LNCAP (cell line): ENCODE results near the gene CAV3.
A peak's percentile ranks its signal among the peaks of the same experiment; 100 is the strongest.

Source experiments
- TF ChIP-seq, protein P1 (sequence below): fragments of 450-650 bp; IDR thresholded peaks from 2 replicates; pipeline ENCODE4 v1.5.1; 2017; ENCODE audit warnings: mild to moderate bottlenecking

The CAV3 gene

DNA sequence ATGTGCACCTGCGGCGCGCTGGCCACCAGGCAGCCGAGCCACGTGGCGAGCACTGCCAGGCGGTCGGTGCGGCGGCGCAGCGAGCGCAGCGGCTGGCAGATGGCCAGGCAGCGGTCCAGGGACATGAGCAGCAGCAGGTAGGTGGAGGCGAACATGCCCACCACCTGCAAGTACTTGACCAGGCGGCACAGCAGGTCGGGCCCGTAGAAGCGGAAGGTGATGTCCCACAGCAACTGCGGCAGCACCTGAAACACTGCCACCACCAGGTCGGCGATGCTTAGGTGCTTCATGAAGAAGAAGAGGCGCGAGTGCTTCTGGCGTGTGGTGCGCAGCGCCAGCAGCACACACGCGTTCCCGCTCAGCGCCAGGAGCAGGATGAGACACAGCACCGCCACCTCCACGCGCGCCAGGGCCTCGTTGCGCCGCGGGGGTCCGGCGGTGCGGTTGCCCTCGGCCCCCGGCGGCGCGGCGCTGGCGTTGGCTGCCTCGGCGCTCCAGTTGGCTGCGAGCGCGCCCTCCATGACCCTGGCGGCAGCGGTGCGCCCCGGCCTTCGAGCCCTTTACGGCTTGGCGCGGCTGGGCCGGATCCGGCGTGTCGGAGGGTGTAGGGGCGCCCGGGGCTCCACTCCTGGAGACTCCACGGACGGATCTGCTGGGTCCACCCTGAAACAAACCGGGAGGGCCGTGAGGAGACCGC is 34.2 kb downstream of the CAV3 start:
- TF ChIP-seq, protein P1, sequence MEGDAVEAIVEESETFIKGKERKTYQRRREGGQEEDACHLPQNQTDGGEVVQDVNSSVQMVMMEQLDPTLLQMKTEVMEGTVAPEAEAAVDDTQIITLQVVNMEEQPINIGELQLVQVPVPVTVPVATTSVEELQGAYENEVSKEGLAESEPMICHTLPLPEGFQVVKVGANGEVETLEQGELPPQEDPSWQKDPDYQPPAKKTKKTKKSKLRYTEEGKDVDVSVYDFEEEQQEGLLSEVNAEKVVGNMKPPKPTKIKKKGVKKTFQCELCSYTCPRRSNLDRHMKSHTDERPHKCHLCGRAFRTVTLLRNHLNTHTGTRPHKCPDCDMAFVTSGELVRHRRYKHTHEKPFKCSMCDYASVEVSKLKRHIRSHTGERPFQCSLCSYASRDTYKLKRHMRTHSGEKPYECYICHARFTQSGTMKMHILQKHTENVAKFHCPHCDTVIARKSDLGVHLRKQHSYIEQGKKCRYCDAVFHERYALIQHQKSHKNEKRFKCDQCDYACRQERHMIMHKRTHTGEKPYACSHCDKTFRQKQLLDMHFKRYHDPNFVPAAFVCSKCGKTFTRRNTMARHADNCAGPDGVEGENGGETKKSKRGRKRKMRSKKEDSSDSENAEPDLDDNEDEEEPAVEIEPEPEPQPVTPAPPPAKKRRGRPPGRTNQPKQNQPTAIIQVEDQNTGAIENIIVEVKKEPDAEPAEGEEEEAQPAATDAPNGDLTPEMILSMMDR = no peak

DNA sequence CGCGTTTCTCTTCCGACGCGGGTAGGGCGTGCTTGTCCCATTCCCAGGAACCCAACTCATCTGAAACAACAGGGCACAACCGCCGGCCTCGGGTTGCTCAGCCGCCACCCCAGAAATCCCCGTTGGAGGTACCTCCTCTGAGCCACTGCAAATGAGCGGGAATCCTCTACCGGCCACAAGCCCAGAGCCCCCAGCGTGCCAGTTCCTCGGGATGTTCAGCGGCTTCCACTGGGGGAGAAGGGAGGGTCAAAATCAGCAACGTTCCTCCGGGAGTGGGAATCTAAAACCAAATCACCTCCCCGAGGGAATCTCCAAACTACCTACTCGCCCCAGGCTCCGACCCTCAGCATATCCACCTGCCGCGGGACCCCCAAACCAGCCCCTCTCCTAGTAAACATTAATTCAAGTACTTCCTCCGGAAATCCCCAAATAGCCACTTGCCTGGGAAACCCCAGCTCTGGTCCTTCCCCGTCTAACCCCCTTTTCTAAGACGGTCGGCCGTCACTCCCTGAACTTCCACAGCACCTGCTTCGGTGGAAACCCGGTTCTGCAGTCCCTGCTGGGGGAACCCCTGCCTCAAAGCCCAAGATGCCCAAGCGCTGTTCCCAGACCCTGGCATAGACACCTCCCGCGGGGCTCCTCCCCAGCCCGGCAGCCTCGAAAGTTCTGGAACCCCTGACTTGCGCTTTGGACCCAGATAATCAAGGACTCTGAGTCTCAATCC is 34.9 kb downstream of the CAV3 start:
- TF ChIP-seq, protein P1 = no peak

DNA sequence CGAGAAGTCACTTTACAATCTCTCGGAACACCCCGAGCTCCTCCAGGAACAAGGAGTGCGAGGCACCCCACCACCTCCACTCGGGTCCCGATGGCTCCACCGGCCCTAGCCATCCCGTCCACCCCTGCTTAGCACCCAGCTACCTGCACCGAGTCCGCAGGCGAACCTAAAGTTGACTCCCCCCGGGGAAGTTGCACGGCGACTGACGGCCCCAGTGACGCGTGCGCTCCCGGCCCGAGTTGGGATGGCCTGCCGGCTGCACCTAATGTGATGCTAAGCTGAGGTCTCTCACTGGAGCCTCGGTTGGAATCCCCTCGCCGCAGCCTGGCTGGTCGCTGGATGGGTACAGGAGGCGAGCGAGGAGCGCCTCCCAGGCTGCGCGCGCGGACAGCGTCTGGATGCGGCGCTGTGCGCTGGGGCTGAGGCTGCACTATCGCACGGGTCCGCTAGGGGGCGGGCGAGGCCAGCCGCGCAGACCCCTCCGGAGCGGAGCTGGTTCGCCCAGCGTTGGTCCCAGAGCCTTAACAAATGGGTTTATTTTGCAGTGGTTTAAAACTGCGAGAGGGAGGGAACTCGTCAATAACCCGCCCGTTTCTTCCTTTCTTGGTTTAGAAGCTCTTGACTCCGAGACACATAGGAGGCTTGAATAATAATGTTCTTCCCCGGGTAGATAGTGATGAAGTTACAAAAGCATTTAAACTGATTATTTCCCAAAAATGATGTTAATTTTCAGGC is 35.7 kb downstream of the CAV3 start, which contains the start of gene OXTR:
Gene OXTR (minus strand): TSS at position 526 of the 735 bp plus-strand sequence. CDS start 1,426 bp downstream, outside the sequence.
- TF ChIP-seq, protein P1 = peak; percentile 100

DNA sequence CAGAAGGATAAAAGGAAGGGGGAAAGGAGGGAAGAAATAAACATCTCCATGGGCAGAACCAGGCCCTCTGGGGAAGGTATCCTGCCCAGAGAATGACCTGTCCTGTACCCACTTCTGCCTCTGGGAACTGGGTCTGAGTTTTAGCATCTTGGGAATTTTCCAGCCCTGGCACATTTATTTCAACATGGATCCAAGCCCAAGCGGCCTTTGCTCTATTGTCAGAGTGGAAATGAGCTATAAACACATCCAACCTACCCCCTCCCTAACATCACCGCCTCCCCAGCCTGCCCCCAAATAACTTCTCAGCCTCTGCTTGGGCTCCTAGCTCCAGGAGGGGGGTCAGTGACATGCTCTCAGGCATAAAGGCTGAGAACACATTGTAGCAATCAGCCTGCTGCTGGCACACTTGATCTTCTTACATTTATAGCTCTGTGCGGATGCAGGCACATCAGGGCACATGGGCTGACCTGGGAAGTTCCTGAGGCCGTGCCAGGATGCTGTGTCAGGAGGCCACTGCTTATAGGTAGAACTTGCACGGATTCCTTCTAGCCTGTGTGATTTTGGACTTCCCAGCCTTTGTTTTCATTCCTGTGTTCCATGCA is 40.4 kb downstream of the CAV3 start:
- TF ChIP-seq, protein P1 = no peak

DNA sequence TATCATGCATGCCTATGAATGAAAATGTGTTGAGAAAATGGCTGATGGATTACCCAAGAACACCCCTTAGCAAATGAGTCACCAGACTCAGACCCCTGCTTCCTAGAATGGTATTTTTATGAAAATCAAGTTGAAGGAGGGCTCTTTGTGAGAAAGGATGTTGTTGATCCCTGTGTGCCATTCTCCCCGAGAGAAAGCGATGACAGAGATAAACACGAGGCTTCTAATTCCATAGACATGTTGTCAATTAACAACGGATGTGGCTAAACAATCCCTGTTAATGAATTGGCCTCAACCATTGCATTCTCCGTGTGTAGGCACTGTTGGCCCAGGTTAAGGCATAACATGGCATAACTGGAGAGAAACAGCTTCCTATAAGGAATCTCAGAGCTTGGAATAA is 41.6 kb downstream of the CAV3 start:
- TF ChIP-seq, protein P1 = no peak

DNA sequence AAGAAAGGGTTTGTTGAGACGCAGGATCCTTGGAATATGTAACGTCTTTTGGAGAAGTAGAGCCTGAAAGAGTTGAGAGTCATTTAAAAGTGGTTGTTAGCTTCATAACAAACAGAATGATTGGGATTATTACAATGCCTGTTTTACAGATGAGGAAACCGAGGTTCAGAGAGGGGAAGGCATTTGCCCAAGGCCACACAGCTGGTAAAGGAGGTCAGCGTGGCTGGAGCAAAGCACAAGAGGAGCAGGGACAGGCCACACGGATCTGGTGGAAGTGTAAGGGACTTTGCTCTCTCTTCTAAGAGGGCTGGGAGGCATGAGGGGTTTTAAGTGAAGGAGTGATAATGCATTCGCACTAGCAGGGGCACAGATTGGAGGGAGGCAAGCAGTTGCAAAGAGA is 42.0 kb downstream of the CAV3 start:
- TF ChIP-seq, protein P1 = no peak

DNA sequence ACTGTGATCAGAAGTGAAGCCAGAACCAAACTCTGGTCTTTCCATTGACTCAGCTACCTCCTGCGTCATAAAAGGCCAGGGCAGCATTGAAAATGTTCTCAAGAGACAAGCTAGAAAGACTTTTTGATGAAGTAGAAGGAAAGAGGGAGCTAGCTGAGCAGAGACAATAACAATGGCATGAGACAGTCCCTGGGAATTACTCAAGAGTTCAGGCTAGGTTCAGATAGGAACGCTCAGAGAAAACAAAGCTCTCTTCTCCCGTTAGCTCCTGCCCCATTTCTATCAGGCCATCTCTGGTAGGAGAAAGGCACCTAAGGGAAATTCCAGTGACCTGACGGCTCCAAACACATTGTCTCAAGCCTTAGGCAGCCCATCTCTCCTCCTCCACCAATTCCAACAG is 42.8 kb downstream of the CAV3 start:
- TF ChIP-seq, protein P1 = no peak
